GM20431 (cell line): ENCODE measurements around the gene GABPB1.

ENCODE experiments used
- in situ Hi-C: fragments of 300-500 bp; cut with MseI, MboI; formaldehyde crosslinking; loops from one replicate; pipeline ENCODE4 v1.15.0; 2020; ENCODE audit warnings: low sequenced_read_pairs; ENCODE audit not compliant: unreplicated experiment

GABPB1 gene

DNA sequence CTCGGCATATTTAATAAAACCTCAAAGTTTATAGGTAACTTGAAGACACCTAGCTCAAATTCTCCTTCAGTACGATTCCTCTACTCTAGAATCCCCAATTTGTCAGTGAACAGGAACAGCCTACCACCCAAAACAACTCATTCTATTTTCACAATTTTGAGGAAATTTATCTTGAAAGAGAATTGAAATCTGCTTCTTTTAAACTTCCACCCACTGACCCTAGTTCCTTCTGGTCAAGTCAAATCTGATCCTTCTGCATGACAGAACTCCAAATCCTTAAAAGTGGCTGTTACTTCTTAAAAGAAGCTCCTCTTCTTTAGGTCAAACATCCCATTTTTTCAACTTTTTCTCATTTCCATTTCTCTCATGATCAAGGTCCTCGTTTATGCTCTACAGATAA lies 4.4 kb downstream of the GABPB1 start:
- in situ Hi-C loops: no loop called here

DNA sequence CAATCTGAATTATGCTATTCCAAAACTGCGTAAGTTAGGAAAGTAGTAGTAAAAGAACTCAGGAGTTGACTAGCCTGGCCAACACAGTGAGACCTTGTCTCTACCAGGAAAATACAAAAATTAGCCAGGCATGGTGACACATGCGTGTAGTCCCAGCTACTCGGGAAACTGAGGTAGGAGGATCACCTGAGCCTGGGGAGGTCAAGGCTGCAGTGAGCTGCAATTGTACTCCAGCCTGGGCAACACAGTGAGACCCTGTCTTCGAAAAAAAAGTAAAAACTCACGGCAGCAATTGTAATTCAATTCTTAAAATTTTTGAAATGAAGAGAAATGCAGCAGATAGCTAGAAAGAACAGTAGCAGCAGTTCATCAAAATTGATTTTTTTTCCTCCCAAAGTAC lies 9.7 kb downstream of the GABPB1 start:
- in situ Hi-C loops: no loop called here

DNA sequence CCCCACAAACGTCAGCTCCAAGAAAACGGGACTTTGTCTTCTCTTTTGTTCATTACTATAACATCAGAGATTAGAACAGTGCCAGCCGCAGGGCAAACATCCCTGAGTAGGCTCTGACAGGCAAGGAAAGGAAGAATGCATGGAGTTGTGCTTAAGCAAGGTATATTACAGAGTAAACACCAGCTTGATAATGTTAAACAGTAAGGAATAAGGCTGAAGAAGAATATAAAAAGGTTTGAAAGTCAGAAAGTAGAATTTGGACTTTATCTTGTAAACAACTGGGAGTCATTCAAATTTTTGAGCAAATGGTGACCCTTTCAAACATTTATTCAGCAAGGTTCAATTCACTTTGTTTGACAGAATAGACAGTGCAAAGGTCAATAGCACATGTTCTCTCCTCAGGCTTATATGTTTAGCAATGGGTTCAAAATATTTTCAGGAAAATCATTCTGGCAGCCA lies 11.0 kb downstream of the GABPB1 start:
- in situ Hi-C loops: no loop called here

DNA sequence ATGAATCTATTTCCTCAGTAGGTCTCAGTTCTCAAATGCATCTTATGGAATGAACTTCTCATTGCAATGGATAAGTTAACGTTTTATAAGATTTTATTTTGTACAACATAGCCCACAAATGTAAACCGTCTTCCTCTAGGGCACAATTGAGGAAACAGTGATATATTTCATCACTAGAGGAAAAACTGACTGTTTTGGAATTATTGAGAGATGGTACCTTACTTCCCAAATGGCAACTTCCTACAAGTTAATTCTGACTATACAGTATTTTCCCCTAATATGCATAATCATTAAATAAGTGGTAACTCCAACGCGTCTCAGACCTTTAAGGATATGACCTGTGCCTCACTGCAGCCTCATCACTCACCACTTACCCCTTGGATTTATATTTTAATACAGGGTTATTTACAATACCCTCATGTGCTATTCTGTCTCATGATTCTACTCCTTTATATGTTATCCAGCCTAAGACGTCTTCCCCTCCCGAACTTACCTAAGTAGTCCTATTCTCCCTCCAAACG lies 13.3 kb downstream of the GABPB1 start:
- in situ Hi-C loops: no loop called here

DNA sequence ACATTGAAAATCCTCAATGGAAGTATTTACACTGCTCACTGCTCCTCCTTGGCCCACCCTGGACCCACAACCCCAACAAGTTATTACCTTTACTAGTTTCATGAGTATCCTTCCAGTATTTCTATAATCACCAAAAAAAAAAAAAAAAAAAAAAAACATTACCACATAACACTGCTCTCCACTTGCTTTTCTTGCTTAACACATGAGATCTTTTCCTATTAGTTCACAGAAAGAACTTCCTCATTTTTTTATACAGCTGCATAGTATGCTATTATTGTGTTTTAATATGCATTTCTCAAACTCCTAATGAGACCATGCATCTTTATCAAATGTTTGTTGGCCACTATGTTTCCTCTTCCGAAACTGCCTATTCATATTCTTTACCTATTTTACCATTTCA lies 14.6 kb downstream of the GABPB1 start:
- in situ Hi-C loops: no loop called here

DNA sequence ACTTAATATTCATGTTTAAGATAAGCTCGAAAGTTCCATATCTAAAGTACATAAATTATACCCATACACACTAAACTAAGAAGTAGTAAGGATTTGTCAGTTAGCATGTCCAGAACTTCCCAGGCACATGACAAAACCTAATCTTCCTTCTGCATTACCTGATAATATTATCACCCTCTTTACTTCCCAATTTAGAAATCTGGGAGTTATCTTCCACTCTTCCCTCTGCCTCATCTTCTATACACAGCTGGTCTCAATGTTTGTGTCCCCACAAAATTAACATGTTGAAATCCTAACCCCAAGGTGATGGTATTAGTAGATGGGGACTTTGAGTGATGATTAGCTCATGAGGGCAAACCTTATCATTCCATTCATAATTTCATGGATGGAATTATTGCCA lies 15.3 kb downstream of the GABPB1 start:
- in situ Hi-C loops: no loop called here

DNA sequence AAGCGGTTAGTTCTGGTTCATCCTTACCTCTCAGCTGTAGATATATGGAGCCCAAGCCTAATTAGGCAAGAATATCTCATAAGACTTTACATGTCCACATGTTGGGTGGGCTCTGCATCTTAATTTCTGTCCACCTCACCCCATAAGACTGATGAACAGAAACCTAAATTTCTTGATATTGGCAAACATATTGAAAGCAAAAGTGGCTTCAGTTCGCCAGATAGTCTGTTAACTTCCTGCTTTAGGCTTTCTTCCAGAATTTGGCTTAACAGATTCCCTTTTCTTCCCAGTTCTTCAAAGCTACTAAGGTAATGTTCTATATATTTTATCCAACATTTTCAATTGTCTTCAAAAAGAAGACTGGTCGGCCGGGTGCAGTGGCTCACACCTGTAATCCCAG lies 19.7 kb downstream of the GABPB1 start:
- in situ Hi-C loops: no loop called here

DNA sequence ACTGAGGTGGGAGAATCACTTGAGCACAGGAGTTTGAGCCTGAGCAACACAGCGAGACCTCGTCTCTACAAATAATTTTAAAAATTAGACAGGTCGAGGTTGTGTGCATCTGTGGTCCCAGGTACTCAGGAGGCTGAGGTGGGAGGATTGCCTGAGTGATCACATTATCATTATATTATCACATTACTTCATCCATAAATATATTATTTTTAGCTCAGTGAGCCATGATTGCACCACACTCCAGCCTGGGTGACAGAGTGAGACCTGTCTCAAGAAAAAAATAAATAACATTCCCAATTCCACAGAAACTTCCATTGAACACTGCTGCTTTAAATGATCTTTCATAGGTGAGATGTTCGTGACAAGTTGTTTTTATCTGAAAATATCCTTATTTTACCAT lies 21.8 kb downstream of the GABPB1 start:
- in situ Hi-C loops: no loop called here

DNA sequence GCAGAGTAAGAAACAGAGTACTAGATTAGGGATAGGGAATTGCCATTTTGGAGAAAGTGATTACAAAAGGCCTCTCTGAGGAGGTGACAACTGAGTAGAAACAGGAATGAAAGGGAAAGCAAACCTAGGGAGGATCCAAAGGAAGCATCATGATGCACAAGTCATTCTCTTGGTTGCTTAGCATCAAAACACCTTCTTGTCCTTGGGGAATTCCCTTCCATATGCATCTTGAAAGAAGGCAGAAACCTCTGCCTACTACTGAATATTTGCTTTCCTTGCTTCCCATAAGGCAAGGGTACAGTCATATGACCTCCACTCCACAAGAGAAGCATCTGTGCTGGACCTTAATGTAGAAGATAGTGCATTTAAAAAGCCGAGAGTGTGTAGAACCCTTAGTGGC lies 24.1 kb downstream of the GABPB1 start:
- in situ Hi-C loops: no loop called here

DNA sequence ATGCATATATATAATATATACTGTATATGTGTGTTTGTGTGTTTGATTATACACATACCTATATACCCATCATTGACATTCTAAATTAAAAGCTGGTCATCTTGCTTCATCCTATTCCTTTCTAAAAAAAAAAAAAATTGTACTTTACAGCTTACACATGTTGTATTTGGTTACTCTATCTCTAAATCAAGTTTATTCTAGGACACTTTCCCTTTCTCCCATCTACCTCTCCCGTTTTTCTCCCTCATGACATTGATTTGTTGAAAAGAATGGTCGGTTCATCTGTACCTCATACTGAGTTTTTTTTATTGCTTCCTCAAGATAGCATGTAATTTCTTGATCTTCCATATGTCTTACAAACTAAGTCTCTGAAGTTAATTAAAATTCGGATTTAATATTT lies 26.9 kb downstream of the GABPB1 start:
- in situ Hi-C loops: no loop called here

DNA sequence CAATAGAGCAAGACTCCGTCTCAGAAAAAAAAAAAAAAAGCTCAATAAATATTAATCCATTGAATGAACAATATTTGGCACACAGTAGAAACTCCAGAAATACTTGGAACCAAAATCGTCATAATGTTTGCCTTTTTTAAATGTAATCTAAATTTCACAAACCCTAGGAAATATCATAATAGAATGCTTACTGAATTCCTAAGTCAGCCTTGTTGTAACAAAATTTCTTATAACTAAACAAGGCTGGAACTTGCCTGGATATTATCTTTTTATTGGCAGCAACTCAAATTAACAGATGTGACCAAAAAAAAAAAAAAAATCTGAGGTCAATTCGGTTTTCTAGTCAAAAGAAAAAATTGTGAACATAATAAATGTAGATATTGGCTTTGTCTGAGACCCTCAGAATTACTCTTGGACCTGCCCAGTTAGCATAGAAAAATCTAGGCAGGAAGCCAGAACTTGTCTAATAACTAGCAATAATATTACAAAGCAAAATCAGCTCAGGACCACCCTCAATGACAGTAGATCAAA lies 33.3 kb downstream of the GABPB1 start:
- in situ Hi-C loops: no loop called here

DNA sequence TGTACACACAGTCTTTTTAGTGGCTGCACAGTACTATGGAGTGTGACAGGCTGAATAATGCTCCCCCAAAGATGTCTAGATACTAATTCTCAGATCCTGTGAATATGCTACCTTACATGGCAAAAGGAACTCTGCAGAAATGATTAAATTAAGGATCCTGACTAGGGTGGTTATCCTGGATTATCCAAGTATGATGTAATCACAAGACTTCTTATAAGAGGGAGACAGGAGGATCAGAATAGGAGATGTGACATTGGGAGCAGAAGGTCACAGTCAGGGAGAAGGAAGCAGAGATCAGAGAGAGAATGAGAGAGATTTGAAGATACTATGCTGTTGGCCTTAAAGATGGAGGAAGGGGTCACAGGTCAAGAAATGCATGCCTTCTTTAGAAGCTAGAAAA lies 34.5 kb downstream of the GABPB1 start:
- in situ Hi-C loops: no loop called here

DNA sequence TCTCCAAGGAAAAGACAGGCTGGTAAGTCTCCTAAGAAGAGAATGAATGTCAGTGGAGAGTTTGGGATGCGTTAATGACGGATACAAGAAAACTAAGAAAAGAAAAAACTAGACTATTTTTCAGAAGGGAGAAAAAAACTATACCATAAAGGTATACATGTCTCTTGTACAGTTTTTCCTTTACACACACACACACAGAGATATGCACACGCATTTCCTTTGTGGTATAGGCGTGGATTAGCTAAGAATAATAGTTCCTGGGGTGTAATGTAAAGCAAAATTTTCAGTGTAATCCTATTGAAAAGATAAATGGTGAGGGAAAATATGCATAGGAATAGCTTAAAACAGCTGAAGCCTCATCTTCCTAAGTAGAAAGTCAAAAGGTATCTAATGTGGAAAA lies 36.3 kb downstream of the GABPB1 start:
- in situ Hi-C loops: no loop called here

DNA sequence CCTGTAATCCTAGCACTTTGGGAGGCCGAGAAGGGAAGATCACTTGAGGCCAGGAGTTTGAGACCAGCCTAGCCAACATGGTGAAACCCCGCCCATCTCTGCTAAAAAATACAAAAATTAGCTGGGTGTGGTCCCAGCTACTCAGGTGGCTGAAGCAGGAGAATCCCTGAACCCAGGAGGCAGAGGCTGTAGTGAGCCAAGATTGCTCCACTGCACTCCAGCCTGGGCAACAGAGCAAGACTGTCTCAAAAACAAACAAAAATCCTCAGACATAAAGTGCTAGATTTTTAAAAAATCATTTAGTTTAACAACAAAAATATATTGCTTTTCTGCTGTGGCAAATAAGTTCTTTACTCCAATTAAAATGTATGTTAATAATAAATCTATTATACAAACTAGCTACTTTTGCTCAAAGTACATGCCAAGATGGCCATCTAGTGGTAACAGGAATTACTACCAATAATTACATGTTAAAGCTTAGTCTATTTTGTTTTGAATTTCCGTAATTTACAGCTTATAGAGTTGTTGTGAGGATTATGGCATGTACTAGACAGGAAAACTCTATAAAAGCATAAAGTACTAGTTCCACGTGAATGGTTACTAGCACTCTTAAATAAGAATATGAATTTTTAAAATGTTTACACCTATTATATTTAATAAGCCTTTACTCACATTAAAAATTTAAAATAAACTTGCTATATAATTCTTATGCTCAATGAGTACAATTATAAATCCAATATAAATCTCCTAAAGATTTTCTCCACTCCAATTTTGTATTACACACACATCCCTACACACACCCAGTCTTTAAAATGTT lies 39.0 kb downstream of the GABPB1 start:
- in situ Hi-C loops: no loop called here

DNA sequence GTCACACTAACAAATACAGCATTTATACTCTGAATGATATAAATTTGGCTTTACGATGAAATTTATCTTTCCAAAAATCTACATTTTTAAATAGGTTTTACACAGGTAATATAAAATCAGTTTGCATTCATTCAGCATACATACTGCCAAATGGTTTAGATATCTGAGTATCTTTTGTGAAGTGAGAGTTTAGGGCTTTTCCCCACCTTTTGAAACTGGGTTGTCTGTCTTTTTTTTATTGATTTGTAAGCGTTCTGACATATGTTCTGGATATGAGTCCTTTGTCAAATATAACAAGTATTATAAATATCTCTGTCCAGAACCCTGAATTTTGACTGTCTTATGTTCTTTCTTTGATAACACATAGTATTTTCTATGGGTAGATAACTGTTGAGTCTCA lies 42.4 kb downstream of the GABPB1 start:
- in situ Hi-C loops: no loop called here

DNA sequence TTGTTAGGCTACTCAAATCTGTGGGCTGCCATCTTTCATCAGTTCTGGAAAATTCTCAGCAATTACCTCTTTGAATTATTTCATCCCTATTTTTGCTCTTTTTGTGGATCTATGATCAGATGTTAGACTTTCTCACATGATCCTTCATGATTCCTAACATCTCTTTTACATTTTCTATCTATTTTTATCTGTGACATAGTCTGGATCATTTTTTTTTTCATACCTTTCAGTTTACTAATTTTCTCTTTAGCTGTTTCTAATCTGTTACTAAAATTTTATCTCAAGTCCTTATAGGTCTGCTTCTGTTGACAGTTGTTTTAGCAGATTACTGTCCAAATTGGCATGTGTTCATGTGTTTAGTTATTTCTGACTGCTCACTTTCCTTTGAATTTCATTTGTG lies 47.2 kb downstream of the GABPB1 start:
- in situ Hi-C loops: no loop called here

DNA sequence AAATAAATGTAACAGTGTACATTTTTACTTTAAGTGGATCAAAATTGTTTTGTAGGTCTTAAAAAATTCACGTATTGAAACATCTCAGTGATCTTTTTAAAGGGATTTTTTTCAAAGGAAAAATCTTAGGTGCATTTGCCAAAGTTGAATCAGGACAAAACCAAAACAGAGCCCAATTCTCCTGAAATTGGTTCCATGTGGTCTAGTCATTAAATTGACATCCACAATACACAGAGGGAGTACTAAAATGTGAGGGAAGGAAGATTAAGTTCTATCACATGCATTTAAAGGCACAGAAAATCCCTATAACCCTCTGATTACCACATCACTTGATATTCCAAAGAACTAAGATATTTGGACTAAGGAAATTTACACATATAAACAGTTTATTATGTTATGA lies 50.2 kb downstream of the GABPB1 start:
- in situ Hi-C loops: no loop called here

DNA sequence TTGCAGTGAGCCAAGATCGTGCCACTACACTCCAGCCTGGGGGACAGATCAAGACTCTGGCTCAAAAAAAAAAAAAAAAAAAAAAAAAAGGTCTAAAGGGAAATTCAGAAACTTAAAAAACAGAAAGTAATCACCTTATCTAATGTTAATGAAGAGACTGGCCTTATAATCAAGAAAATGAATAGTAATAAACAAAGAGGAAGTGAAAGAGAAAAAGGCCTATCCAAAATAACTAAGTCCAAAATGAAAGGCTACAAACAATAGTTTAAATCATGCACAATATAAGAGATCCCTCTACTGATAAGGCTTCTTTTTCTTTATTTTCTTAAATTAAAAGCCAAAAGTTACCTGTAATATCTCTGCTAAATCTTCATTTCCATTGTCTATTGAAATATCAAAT lies 52.4 kb downstream of the GABPB1 start:
- in situ Hi-C loops: no loop called here

DNA sequence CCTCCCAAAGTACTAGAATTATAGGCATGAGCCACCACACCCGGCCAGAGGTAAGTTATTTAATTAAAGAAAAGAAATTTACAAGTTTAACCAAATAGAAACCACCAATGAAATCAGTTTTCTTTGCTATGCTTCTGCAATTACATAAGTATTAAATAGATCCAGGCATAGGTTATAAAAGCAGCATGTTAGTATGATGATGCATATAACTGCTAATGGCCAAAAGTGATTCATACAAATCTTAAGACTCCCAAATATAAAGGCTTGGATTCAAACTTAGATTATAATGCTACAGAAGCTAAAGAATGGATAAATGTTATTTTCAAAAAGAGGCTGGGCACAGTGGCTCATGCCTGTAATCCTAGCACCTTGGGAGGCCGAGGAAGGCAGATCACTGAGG lies 56.7 kb downstream of the GABPB1 start:
- in situ Hi-C loops: no loop called here

DNA sequence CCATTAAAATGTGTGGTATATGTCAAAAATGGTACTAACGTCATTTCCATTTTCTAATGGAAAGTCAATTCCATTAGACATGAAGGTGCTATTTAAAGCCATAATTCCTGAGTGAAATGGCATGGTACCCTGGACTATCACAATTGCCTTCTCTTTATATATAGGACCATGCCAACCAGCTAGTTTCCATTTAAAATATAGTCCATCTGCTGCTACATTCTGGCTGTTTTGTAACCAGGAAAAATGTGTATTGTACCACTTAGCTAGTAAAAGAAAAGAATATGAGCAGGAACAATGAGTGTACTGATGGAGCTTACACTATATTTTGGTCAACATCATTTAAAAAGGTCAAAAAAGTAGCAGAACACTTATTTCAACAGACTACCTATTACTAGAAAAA lies 59.0 kb downstream of the GABPB1 start:
- in situ Hi-C loops: no loop called here

DNA sequence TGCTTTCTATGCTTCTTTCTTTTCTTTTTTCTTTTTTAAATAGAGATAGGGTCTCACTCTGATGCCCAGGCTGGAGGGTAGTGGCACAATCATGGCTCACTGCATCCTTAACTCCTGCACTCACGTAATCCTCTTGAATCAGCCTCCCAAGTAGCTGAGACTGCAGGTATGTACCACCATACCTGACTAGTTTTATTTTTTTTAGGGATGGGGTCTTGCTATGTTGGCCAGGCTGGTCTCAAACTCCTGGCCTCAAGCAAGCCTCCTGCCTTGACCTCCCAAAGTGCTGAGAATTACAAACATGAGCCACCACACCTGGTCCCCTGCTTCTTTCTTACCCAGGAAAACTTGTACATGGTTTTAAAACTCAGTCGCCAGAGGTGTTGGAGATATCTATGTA lies 65.2 kb downstream of the GABPB1 start:
- in situ Hi-C loops: no loop called here
